SU-DHL-6 (cell line): ENCODE data around the gene TNFRSF4.

Experiments used
- CTCF ChIP-seq: fragments of 200-600 bp; sonication (generic); IDR thresholded peaks from one replicate; pipeline ENCODE4 v1.5.1; 2017; ENCODE audit warnings: antibody characterized with exemption, mild to moderate bottlenecking, low read length, moderate library complexity; ENCODE audit not compliant: insufficient read depth, poor library complexity, severe bottlenecking
- EZH2phosphoT487 ChIP-seq: fragments of 200-600 bp; sonication (generic), shearing (Covaris generic); conservative IDR thresholded peaks from 2 replicates; pipeline ENCODE4 v1.6.1; 2018; ENCODE audit warnings: mild to moderate bottlenecking, antibody characterized with exemption, low read length, moderate library complexity, mixed read lengths

GRCh38 chr1:1228187-1228586 is 14.2 kb upstream of the TNFRSF4 start:
- TF ChIP-seq CTCF: no peak
- TF ChIP-seq EZH2phosphoT487: no peak
